Liver (tissue), 9 donors: ENCODE data around the gene PTK6. TPM values are rescaled to one million over a fixed set of nuclear protein-coding genes. Genes with fewer than 3 reads are reported as not detected.

ENCODE experiments used
- DNase-seq: peaks from one replicate; pipeline ENCODE4 v3.0.0-alpha.2; 2017; ENCODE audit warnings: low spot score
- H3K27ac ChIP-seq, 2 donors: one replicate each; pipeline ENCODE4 v1.7.0; 2013; ENCODE audit warnings: inconsistent platforms in 2 of 2, low read length in 2 of 2, control low read depth in 1 of 2, low read depth in 1 of 2, mild to moderate bottlenecking in 1 of 2
- H3K27me3 ChIP-seq, 4 donors: one replicate each; pipeline versions ENCODE4 v1.6.1 to v1.7.0; 2013; ENCODE audit warnings: low read length in 3 of 4, inconsistent platforms in 1 of 4, mild to moderate bottlenecking in 1 of 4, moderate library complexity in 1 of 4; ENCODE audit not compliant: control insufficient read depth in 4 of 4, insufficient read depth in 4 of 4
- H3K36me3 ChIP-seq, 4 donors: one replicate each; pipeline versions ENCODE4 v1.6.1 to v1.7.0; 2013; ENCODE audit warnings: low read length in 3 of 4, mild to moderate bottlenecking in 3 of 4, low read depth in 1 of 4, moderate library complexity in 1 of 4; ENCODE audit not compliant: control insufficient read depth in 4 of 4, insufficient read depth in 3 of 4
- H3K4me1 ChIP-seq, 4 donors: one replicate each; pipeline versions ENCODE4 v1.6.1 to v1.7.0; 2013; ENCODE audit warnings: low read length in 3 of 4, mild to moderate bottlenecking in 3 of 4, moderate library complexity in 1 of 4; ENCODE audit not compliant: control insufficient read depth in 4 of 4, insufficient read depth in 4 of 4
- H3K4me3 ChIP-seq, 3 donors: one replicate each; pipeline versions ENCODE4 v1.6.1 to v1.7.0; 2013; ENCODE audit warnings: low read length in 3 of 3, control low read depth in 1 of 3, low read depth in 1 of 3, mild to moderate bottlenecking in 1 of 3
- H3K9ac ChIP-seq, 2 donors: one replicate each; pipeline ENCODE4 v1.7.0; 2013; ENCODE audit warnings: low read length in 2 of 2, mild to moderate bottlenecking in 2 of 2, moderate library complexity in 2 of 2, control low read depth in 1 of 2, low read depth in 1 of 2
- H3K9me3 ChIP-seq, 4 donors: one replicate each; pipeline versions ENCODE4 v1.6.1 to v1.7.0; 2013; ENCODE audit warnings: low read length in 3 of 4; ENCODE audit not compliant: control insufficient read depth in 4 of 4
- EGR1 ChIP-seq, 2 donors: IDR thresholded peaks; 2 replicates each; pipeline ENCODE4 v1.6.1; 2016 to 2018; ENCODE audit warnings: antibody characterized with exemption in 2 of 2, low read depth in 2 of 2
- FOXA1 ChIP-seq: IDR thresholded peaks from 2 replicates; pipeline ENCODE4 v1.6.1; 2016; ENCODE audit warnings: antibody characterized with exemption
- GABPA ChIP-seq, 2 donors: IDR thresholded peaks in 1 of 2; conservative IDR thresholded peaks in 1 of 2; 2 replicates each; pipeline ENCODE4 v1.6.1; 2016; ENCODE audit warnings: antibody characterized with exemption in 2 of 2, mild to moderate bottlenecking in 1 of 2, moderate library complexity in 1 of 2
- HNF4G ChIP-seq: IDR thresholded peaks from 2 replicates; pipeline ENCODE4 v1.6.1; 2016; ENCODE audit warnings: antibody characterized with exemption
- JUND ChIP-seq, 2 donors: IDR thresholded peaks; 2 replicates each; pipeline ENCODE4 v1.6.1; 2016; ENCODE audit warnings: antibody characterized with exemption in 2 of 2
- NR2F2 ChIP-seq: IDR thresholded peaks from 2 replicates; pipeline ENCODE4 v1.6.1; 2016; ENCODE audit warnings: antibody characterized with exemption
- RAD21 ChIP-seq, 2 donors: IDR thresholded peaks; 2 replicates each; pipeline ENCODE4 v1.6.1; 2016; ENCODE audit warnings: antibody characterized with exemption in 2 of 2, mild to moderate bottlenecking in 2 of 2
- TAF1 ChIP-seq: conservative IDR thresholded peaks from 2 replicates; pipeline ENCODE4 v1.6.1; 2016; ENCODE audit warnings: antibody characterized with exemption, mild to moderate bottlenecking
- YY1 ChIP-seq: IDR thresholded peaks from 2 replicates; pipeline ENCODE4 v1.6.1; 2016; ENCODE audit warnings: antibody characterized with exemption, mild to moderate bottlenecking
- WGBS: extraction: QIAGEN DNeasy Blood & Tissue Kit; methylation state at CpG from one replicate; pipeline ENCODE4 v1.1.7; 2013; 5-methylcytosine and 5-hydroxymethylcytosine counted together
- polyA plus RNA-seq, 2 donors: library from polyadenylated mRNA; stranded (reverse) in 1 of 2; unstranded in 1 of 2; fragments of 200-250 nt in 1 of 2; fragments of >200 nt in 1 of 2; fragmentation: Nextera tagmentation in 1 of 2; extraction: Ambion mirVana in 1 of 2; gene quantifications; one replicate each; pipeline versions ENCODE4 v1.2.1 to v1.2.3, GENCODE V29; 2013 to 2015
- total RNA-seq, 2 donors: library from RNA; depleted of rRNA; stranded (reverse); fragments of >200 nt; gene quantifications; one replicate each; pipeline ENCODE4 v1.2.3, GENCODE V29; 2014
- TF ChIP-seq, protein P1 (sequence below): IDR thresholded peaks from 2 replicates; pipeline ENCODE4 v1.6.1; 2016; ENCODE audit warnings: antibody characterized with exemption
- TF ChIP-seq, protein P2 (sequence below): fragments of 150-350 bp; IDR thresholded peaks from 2 replicates; pipeline ENCODE4 v1.5.1; 2017; ENCODE audit warnings: improper control_type of control experiment, low read depth, low read length; ENCODE audit not compliant: missing input control
- TF ChIP-seq, protein P3 (sequence below): IDR thresholded peaks from 2 replicates; pipeline ENCODE4 v1.6.1; 2016; ENCODE audit warnings: antibody characterized with exemption, mild to moderate bottlenecking
- donor health status: healthy.
- donor health status: healthy.
- donor health status: healthy.
- donor health status: healthy.
- donor health status: healthy.

PTK6 gene
- total and polyA plus RNA-seq, 4 donors = 0.05 to 1.2 (median 0.23) TPM

DNA sequence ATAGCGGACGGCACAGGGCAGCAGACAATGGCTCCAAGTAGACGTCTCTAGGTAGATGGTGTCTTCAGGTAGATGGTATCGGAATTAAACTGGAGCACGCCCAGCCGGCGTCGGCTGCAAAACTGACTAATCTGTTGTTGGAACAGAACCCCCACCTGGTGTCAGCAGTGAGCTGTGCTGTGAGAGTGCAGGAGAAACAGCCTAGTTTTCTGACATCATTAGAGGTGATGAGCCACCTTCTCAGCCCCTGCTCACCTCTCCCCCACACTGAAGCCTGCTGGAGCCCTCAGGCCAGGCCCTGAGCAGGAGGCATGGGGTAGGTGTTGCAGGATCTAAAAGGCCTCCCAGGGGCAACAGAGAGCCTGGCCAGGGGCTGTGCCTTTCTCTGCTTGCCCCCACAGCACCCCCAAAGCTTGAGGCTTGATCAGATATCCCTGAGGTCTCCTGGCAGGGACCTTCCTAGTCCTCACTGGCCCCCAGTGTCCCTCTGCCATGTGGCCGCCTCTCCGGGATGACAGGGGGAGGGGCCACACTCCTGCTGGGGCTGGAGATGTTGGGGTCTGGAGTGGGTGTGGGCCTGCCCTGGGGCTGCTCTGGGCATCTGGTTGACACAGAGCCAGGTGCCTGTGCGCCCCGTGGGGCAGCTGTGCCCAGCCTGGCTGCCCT lies 43.8 kb upstream of the PTK6 start:
- Histone ChIP-seq H3K36me3 (no peaks in the 10 kb centered on the region), H3K27me3 (peaks cover 0 to 2% (median 0%) of the 10 kb centered on the region in 4 donors), H3K4me1 (peaks cover 2 to 8% (median 4%) of the 10 kb centered on the region in 4 donors), H3K27ac (no peak overlapping the region), H3K9me3 (no peaks in the 10 kb centered on the region), H3K4me3 (no peak overlapping the region), H3K9ac (no peak overlapping the region)
- TF ChIP-seq, protein P1, sequence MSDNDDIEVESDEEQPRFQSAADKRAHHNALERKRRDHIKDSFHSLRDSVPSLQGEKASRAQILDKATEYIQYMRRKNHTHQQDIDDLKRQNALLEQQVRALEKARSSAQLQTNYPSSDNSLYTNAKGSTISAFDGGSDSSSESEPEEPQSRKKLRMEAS = no peak
- TF ChIP-seq, protein P2, sequence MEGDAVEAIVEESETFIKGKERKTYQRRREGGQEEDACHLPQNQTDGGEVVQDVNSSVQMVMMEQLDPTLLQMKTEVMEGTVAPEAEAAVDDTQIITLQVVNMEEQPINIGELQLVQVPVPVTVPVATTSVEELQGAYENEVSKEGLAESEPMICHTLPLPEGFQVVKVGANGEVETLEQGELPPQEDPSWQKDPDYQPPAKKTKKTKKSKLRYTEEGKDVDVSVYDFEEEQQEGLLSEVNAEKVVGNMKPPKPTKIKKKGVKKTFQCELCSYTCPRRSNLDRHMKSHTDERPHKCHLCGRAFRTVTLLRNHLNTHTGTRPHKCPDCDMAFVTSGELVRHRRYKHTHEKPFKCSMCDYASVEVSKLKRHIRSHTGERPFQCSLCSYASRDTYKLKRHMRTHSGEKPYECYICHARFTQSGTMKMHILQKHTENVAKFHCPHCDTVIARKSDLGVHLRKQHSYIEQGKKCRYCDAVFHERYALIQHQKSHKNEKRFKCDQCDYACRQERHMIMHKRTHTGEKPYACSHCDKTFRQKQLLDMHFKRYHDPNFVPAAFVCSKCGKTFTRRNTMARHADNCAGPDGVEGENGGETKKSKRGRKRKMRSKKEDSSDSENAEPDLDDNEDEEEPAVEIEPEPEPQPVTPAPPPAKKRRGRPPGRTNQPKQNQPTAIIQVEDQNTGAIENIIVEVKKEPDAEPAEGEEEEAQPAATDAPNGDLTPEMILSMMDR = peak; percentile 28
- TF ChIP-seq RAD21 (IDR thresholded peaks at IDR 0.05) = peak; percentile 66 to 74
- 61% methylated on average over 12 of the region's 12 CpGs for WGBS
- DNase-seq = no peak

GRCh38 chr20:63579017-63579694 lies 42.0 kb upstream of the PTK6 start:
- Histone ChIP-seq H3K9ac (no peak overlapping the region), H3K27me3 (peaks cover 0 to 2% (median 0%) of the 10 kb centered on the region in 4 donors), H3K9me3 (no peaks in the 10 kb centered on the region), H3K4me1 (peaks cover 3 to 13% (median 9%) of the 10 kb centered on the region in 4 donors), H3K36me3 (no peaks in the 10 kb centered on the region), H3K27ac (no peak overlapping the region), H3K4me3 (no peak overlapping the region)
- no peak for TF ChIP-seq RAD21 (IDR thresholded peaks at IDR 0.05)
- TF ChIP-seq, protein P2 = no peak
- TF ChIP-seq, protein P1 = no peak
- TF ChIP-seq, protein P3, sequence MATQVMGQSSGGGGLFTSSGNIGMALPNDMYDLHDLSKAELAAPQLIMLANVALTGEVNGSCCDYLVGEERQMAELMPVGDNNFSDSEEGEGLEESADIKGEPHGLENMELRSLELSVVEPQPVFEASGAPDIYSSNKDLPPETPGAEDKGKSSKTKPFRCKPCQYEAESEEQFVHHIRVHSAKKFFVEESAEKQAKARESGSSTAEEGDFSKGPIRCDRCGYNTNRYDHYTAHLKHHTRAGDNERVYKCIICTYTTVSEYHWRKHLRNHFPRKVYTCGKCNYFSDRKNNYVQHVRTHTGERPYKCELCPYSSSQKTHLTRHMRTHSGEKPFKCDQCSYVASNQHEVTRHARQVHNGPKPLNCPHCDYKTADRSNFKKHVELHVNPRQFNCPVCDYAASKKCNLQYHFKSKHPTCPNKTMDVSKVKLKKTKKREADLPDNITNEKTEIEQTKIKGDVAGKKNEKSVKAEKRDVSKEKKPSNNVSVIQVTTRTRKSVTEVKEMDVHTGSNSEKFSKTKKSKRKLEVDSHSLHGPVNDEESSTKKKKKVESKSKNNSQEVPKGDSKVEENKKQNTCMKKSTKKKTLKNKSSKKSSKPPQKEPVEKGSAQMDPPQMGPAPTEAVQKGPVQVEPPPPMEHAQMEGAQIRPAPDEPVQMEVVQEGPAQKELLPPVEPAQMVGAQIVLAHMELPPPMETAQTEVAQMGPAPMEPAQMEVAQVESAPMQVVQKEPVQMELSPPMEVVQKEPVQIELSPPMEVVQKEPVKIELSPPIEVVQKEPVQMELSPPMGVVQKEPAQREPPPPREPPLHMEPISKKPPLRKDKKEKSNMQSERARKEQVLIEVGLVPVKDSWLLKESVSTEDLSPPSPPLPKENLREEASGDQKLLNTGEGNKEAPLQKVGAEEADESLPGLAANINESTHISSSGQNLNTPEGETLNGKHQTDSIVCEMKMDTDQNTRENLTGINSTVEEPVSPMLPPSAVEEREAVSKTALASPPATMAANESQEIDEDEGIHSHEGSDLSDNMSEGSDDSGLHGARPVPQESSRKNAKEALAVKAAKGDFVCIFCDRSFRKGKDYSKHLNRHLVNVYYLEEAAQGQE = no peak
- no peak for TF ChIP-seq YY1
- no peak for TF ChIP-seq GABPA (IDR thresholded peaks at IDR 0.05 in 1 of 2, conservative IDR thresholded peaks at IDR 0.05 in 1 of 2)
- TF ChIP-seq EGR1 (IDR thresholded peaks at IDR 0.05; ENCODE audit: low read depth in 2 of 2) = no peak
- TF ChIP-seq TAF1 = no peak
- no peak for TF ChIP-seq JUND (IDR thresholded peaks at IDR 0.05)
- no peak for TF ChIP-seq NR2F2
- no peak for TF ChIP-seq FOXA1
- TF ChIP-seq HNF4G = no peak
- WGBS = 84% methylated on average over 19 of the region's 19 CpGs
- no peak for DNase-seq
